K562 (cell line): Measurements from ENCODE around the gene DBI.

Experiments
- CEBPB ChIP-seq: fragments of 450-650 bp; IDR thresholded peaks from 2 replicates; pipeline ENCODE4 v1.6.1; 2016; ENCODE audit warnings: missing genetic modification characterization, missing compliant biosample characterization
- CTBP1 ChIP-seq: fragments of 450-650 bp; IDR thresholded peaks from 2 replicates; pipeline ENCODE4 v1.6.1; 2016; ENCODE audit warnings: borderline replicate concordance
- EZH2 ChIP-seq: IDR thresholded peaks from 2 replicates; pipeline ENCODE4 v1.6.1; 2012; ENCODE audit warnings: low read depth, mild to moderate bottlenecking, inconsistent platforms, low read length, borderline replicate concordance
- JUND ChIP-seq, 2 experiments: IDR thresholded peaks; 2 replicates in 1 of 2; 3 replicates in 1 of 2; pipeline ENCODE4 v1.6.1; 2011; ENCODE audit warnings: borderline replicate concordance in 2 of 2, low read depth in 2 of 2, low read length in 2 of 2, improper control_type of control experiment in 1 of 2, missing biosample characterization in 1 of 2, missing genetic modification characterization in 1 of 2, missing genetic modification reagents in 1 of 2
- RAD21 ChIP-seq, 2 experiments: fragments of 250-450 bp in 1 of 2; fragments of 450-650 bp in 1 of 2; sonication (Bioruptor Pico) in 1 of 2; formaldehyde crosslinking in 1 of 2; IDR thresholded peaks in 1 of 2; conservative IDR thresholded peaks in 1 of 2; 2 replicates each; pipeline versions ENCODE4 v1.4.0 to v1.8.0; 2020 to 2022; ENCODE audit warnings: mild to moderate bottlenecking in 2 of 2, moderate library complexity in 1 of 2
- RFX1 ChIP-seq: fragments of 450-650 bp; IDR thresholded peaks from 2 replicates; pipeline ENCODE4 v1.6.1; 2016; ENCODE audit warnings: mild to moderate bottlenecking, moderate library complexity
- SIN3A ChIP-seq, 2 experiments: fragments of 150-350 bp in 1 of 2; IDR thresholded peaks; 2 replicates each; pipeline ENCODE4 v1.6.1; 2011 to 2016; ENCODE audit warnings: borderline replicate concordance in 2 of 2, low read depth in 2 of 2, low read length in 2 of 2, mild to moderate bottlenecking in 2 of 2, moderate library complexity in 2 of 2; ENCODE audit not compliant: control insufficient read depth in 1 of 2
- ZC3H8 ChIP-seq: fragments of 450-650 bp; IDR thresholded peaks from 2 replicates; pipeline ENCODE4 v1.6.1; 2017
- ZNF444 ChIP-seq: fragments of 250-450 bp; sonication (Bioruptor Pico); IDR thresholded peaks from 2 replicates; pipeline ENCODE4 v1.4.0; 2020; ENCODE audit warnings: mild to moderate bottlenecking, moderate library complexity
- TF ChIP-seq, protein P1 (sequence below), 3 experiments: IDR thresholded peaks in 2 of 3; conservative IDR thresholded peaks in 1 of 3; 2 replicates each; pipeline ENCODE4 v1.5.1; 2011 to 2012; ENCODE audit warnings: low read length in 3 of 3, mild to moderate bottlenecking in 3 of 3, control low read depth in 2 of 3, improper control_type of control experiment in 1 of 3, inconsistent platforms in 1 of 3, low read depth in 1 of 3, mixed read lengths in 1 of 3, moderate library complexity in 1 of 3; ENCODE audit not compliant: insufficient read depth in 2 of 3

DNA sequence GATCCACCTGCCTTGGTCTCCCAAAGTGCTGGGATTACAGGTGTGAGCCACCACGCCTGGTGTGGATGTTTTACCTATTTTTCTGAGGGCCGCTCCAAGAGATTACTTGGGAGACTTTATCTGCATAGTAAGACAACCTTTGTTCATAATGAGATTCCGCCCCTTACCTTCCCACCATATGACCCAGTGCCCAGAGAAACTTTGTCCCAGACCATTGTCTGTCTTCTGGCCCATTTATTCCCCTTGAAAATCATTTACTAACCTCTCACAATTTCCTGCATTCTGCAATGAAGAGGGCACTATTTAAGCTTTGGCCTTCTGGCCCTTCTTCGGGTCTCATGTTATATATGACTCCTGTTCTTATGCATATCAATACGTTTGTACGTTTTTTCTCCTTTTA is 51.1 kb downstream of the DBI start:
- TF ChIP-seq, protein P1, sequence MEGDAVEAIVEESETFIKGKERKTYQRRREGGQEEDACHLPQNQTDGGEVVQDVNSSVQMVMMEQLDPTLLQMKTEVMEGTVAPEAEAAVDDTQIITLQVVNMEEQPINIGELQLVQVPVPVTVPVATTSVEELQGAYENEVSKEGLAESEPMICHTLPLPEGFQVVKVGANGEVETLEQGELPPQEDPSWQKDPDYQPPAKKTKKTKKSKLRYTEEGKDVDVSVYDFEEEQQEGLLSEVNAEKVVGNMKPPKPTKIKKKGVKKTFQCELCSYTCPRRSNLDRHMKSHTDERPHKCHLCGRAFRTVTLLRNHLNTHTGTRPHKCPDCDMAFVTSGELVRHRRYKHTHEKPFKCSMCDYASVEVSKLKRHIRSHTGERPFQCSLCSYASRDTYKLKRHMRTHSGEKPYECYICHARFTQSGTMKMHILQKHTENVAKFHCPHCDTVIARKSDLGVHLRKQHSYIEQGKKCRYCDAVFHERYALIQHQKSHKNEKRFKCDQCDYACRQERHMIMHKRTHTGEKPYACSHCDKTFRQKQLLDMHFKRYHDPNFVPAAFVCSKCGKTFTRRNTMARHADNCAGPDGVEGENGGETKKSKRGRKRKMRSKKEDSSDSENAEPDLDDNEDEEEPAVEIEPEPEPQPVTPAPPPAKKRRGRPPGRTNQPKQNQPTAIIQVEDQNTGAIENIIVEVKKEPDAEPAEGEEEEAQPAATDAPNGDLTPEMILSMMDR (IDR thresholded peaks at IDR 0.05 in 2 of 3, conservative IDR thresholded peaks at IDR 0.05 in 1 of 3; ENCODE audit: insufficient read depth in 2 of 3, low read depth in 1 of 3, low read length in 3 of 3), result no peak
- no peak for TF ChIP-seq EZH2
- TF ChIP-seq ZNF444 (CRISPR knock-in tag), result no peak
- TF ChIP-seq CEBPB (tag), result no peak
- no peak for TF ChIP-seq RFX1
- no peak for TF ChIP-seq RAD21 (CRISPR knock-in tag; conservative IDR thresholded peaks at IDR 0.05 in 1 of 2, IDR thresholded peaks at IDR 0.05 in 1 of 2)
- TF ChIP-seq JUND (IDR thresholded peaks at IDR 0.05; ENCODE audit: borderline replicate concordance, low read depth, low read length), result no peak
- no peak for TF ChIP-seq JUND (tag; IDR thresholded peaks at IDR 0.05; ENCODE audit: borderline replicate concordance, low read depth, low read length)
- TF ChIP-seq ZC3H8, result no peak
- TF ChIP-seq CTBP1, result no peak
- no peak for TF ChIP-seq SIN3A (IDR thresholded peaks at IDR 0.05; ENCODE audit: borderline replicate concordance in 2 of 2, control insufficient read depth in 1 of 2, low read depth in 2 of 2, low read length in 2 of 2)
